Stomach (tissue), 4 donors: ENCODE data around the gene TCL1B.

ENCODE experiments used
- CTCF ChIP-seq, 7 experiments: fragments of 450-650 bp in 4 of 7; fragments of 200-600 bp in 3 of 7; sonication (generic) in 3 of 7; IDR thresholded peaks; one replicate each; pipeline ENCODE4 v1.5.1; 2016 to 2019; ENCODE audit warnings: antibody characterized with exemption in 7 of 7, control low read depth in 2 of 7, mild to moderate bottlenecking in 1 of 7
- POLR2A ChIP-seq, 4 donors: fragments of 450-650 bp; IDR thresholded peaks; one replicate each; pipeline ENCODE4 v1.6.1; 2016; ENCODE audit warnings: antibody characterized with exemption in 4 of 4, control low read depth in 2 of 4, mild to moderate bottlenecking in 1 of 4, moderate library complexity in 1 of 4
- POLR2AphosphoS5 ChIP-seq, 3 donors: sonication (generic); formaldehyde crosslinking; IDR thresholded peaks; one replicate each; pipeline ENCODE4 v1.6.1; 2016; ENCODE audit warnings: antibody characterized with exemption in 3 of 3

GRCh38 chr14:95739356-95739755, 53.1 kb downstream of the TCL1B start:
- TF ChIP-seq CTCF (IDR thresholded peaks at IDR 0.05) (no peak), POLR2A (IDR thresholded peaks at IDR 0.05) (no peak), POLR2AphosphoS5 (IDR thresholded peaks at IDR 0.05) (no peak)
